ENCODE results near the gene EDEM2.

GRCh38 chr20:35179292-35180212 lies 32.4 kb upstream of the EDEM2 start:
- TF ChIP-seq CTCF (IDR thresholded peaks at IDR 0.05) = no peak
- no peak for TF ChIP-seq POLR2AphosphoS5 (IDR thresholded peaks at IDR 0.05)
